SIG-M5 treated with dmso at 0.1 percent for 504 hours (cell line): ENCODE data around the gene GRAP2.
"Not testable (repeated sequence)": the region's sequence is repeated elsewhere in the genome, so short reads cannot be mapped to it uniquely, and the experiment has no call there.

ENCODE experiments used
- DNase-seq: peaks from one replicate; lab custom pipeline; 2025; ENCODE audit not compliant: unreplicated experiment; lab: John Stamatoyannopoulos, UW

The GRAP2 gene

GRCh38 chr22:39900306-39901227 is at the start of gene GRAP2:
Gene GRAP2 (plus strand): TSS chr22:39901084. CDS start chr22:39947107, 46,023 bp downstream.
- DNase-seq, result peak; percentile 48

DNA sequence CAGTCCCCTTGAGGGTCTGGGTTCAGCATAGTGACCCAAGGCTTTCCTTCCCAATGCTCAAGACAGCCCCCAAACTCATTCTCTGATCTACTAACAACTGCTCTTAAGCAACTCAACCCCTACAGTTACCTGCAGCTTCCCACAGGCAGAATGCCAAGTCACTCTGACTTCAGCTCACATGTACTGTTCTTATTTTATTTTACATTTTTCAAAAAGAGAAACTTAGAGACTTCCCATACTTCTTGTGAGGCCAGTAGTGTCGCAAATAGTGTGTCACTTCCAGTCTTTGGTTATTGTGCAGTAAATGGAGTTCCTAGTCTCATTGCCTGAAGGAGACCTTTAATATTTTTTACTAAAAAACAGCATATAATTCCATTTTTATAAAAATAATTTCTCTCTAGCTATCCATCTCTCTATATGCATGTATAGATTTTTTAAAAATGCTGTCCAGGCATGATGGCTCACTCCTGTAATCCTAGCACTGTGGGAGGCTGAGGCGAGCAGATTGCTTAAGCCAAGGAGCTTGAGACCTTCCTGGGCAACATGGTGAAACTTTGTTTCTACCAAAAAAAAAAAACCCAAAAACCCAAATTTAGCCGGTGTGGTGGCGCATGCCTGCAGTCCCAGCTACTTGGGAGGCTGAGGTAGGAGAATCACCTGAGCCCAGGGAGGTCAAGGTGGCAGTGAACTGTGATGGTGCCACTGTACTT is 49.1 kb upstream of the GRAP2 start:
- DNase-seq, result no peak

- no peak for DNase-seq
Measured at GRCh38 chr22:39852799-39853198, 48.1 kb upstream of the GRAP2 start.

GRCh38 chr22:39856588-39856987 is 44.3 kb upstream of the GRAP2 start:
- no peak for DNase-seq

GRCh38 chr22:39859903-39860588 is 40.8 kb upstream of the GRAP2 start:
- no peak for DNase-seq

GRCh38 chr22:39868741-39869140 is 32.1 kb upstream of the GRAP2 start:
- no peak for DNase-seq

DNA sequence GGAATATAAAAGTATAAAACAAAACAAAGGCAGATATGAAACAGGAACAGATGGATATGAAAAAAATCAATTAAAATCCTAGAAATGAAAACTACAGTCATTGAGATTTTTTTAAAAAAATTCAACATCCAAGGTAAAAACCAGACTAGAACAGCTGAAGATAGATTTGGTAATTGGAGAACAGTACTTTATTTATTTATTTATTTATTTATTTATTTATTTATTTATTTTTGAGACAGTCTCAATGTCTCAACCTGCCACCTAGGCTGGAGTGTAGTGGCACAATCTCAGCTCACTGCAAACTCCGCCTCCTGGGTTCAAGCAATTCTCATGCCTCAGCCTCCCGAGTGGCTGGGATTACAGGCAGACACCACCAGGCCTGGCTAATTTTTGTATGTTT is 31.1 kb upstream of the GRAP2 start:
- not testable (repeated sequence) for DNase-seq

GRCh38 chr22:39871008-39871798 is 29.7 kb upstream of the GRAP2 start:
- DNase-seq, result no peak

GRCh38 chr22:39872548-39872947 is 28.3 kb upstream of the GRAP2 start:
- DNase-seq, result no peak

- no peak for DNase-seq
Measured at GRCh38 chr22:39873965-39874364, 26.9 kb upstream of the GRAP2 start.

DNA sequence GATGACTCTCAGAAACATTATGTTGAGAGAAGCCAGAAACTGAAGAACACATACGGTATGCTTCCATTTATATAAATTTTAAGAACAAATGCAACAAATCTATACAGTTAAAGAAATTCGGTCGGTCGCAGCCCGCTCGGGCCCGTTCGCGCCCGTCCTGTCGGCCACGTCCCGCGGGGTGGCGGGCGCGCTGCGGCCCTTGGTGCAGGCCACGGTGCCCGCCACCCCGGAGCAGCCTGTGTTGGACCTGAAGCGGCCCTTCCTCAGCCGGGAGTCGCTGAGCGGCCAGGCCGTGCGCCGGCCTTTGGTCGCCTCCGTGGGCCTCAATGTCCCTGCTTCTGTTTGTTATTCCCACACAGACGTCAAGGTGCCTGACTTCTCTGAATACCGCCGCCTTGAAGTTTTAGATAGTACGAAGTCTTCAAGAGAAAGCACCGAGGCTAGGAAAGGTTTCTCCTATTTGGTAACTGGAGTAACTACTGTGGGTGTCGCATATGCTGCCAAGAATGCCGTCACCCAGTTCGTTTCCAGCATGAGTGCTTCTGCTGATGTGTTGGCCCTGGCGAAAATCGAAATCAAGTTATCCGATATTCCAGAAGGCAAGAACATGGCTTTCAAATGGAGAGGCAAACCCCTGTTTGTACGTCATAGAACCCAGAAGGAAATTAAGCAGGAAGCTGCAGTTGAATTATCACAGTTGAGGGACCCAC is 25.6 kb upstream of the GRAP2 start:
- DNase-seq, result not testable (repeated sequence)

GRCh38 chr22:39877079-39877845 is 23.6 kb upstream of the GRAP2 start:
- no peak for DNase-seq

DNA sequence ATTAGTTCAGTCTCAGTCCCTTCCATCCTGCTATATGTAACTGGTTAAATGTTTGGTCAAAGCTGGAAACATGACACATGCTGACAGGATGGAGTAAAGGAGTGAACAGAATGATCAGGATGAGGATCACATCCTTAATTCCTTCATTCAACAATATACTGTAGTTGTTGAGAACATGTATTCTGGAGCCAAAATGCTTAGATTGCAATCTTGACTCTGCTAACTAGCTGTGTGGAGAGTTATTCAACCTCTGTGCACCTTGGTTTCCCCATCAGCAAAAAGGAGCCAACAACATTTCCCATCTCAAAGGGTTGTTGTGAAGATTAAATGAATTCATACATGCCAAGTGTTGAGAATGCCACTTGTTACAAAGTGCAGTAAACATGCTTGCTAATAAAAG is 20.2 kb upstream of the GRAP2 start:
- no peak for DNase-seq

DNA sequence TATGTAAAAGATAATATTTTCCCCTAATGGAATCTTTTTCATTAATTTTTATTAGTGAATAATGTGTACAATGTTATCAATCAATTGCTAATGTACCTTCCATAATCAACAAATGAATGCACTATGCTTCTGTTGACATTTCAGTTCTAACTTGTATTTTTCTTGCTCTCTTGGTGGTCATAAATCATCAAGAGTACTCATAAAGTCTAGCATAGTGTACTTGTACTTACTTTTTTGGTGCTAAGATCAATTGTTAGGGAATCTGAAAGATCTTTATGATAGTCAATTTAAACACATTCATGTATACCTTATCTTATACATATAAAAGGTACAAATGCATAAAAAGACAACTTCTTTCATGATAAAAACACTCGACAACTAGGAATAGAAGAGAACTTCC is 17.8 kb upstream of the GRAP2 start:
- DNase-seq, result no peak

DNA sequence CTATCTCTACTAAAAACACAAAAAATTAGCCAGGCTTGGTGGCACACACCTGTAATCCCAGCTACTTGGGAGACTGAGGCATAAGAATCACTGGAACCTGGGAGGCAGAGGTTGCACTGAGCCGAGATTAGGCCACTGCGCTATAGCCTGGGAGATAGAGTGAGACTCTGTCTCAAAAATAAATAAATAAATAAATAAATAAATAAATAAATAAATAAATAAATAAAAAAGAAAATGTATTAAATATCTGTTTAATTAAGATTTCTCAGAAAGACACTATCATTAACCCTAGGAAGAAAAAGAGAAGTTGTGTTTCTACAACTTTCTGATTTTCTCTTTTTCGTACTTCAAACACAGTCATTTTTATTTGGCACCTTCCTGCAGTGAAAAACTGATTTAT is 11.0 kb upstream of the GRAP2 start:
- DNase-seq, result not testable (repeated sequence)

- no peak for DNase-seq
Measured at GRCh38 chr22:39893526-39893925, 7.4 kb upstream of the GRAP2 start, which contains the start of gene ENTHD1. Gene ENTHD1 (minus strand): TSS chr22:39893760. CDS start chr22:39887748, 6,012 bp downstream.

DNA sequence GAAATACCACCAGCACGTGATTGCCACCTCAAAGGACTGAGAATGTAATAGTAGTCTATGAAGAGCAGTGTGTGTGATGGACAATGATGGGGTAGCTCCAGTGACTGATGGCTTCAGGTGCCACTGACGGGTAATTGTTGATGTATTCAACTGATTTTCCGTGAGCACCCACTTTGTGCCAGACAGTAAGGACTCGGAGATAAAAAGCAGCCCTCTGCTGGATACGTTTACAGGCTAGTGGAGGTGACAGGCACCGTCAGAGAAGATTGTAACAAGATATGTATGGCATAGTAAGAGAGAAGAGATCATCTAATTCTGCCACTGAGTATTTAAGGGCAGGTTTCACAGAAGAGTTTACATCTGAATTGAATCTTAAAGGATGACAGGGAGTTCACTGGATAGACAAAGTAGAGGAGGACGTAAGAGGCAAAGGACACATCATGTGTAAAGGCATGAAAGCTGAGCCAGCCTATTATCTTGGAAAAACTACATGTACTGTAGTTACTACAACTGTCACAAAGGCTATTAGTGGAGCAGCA is 6.3 kb upstream of the GRAP2 start:
- no peak for DNase-seq

DNA sequence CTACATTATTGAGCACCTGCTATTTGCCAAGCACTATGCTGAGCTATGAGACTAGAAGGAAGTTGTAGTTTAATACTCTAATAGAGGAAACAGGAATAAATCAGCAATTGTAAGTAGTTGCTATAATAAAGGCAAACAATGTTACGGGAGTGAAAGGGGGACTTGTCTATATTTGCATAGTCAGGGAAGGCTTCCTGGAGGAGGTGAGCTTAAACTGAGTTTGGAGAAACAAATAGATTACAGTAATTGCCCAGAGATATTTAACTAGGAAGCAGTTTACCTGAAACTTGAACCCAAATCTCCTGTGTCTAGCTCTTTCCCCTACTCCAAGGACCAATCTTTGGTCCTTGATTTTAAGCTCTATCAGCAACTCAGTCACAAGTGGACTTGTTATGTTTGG is 5.2 kb upstream of the GRAP2 start:
- DNase-seq, result no peak
